ENCODE results near the gene TPT1.

GRCh38 chr13:45332036-45332830 lies 8.8 kb downstream of the TPT1 start:
- TF ChIP-seq CTCF (IDR thresholded peaks at IDR 0.05) (no peak), HDAC2 (IDR thresholded peaks at IDR 0.05) (no peak), EP300 (IDR thresholded peaks at IDR 0.05) (no peak), RFX5 (IDR thresholded peaks at IDR 0.05) (no peak), MAFK (IDR thresholded peaks at IDR 0.05; ENCODE audit: partially characterized antibody) (no peak), FOXS1 (CRISPR knock-in tag; IDR thresholded peaks at IDR 0.05) (no peak), CEBPB (IDR thresholded peaks at IDR 0.05) (peak; percentile 9 to 54; a peak in 1 of 4 replicates), POLR2A (IDR thresholded peaks at IDR 0.05; ENCODE audit: low read length) (no peak), RAD21 (conservative IDR thresholded peaks at IDR 0.05 in 1 of 2, IDR thresholded peaks at IDR 0.05 in 1 of 2) (no peak; a peak in 1 of 5 replicates), BHLHE40 (IDR thresholded peaks at IDR 0.05; ENCODE audit: low read depth, low read length) (no peak), CHD2 (IDR thresholded peaks at IDR 0.05; ENCODE audit: low read length, partially characterized antibody) (no peak), PHF8 (IDR thresholded peaks at IDR 0.05; ENCODE audit: borderline replicate concordance, low read depth) (no peak)

Data from A549 (cell line).